HK-2 (cell line): ENCODE data around the gene FSCN2.

ENCODE experiments used
- DNase-seq: peaks from one replicate; pipeline ENCODE4 v3.0.0-alpha.2; 2018; ENCODE audit not compliant: unreplicated experiment

FSCN2 gene

DNA sequence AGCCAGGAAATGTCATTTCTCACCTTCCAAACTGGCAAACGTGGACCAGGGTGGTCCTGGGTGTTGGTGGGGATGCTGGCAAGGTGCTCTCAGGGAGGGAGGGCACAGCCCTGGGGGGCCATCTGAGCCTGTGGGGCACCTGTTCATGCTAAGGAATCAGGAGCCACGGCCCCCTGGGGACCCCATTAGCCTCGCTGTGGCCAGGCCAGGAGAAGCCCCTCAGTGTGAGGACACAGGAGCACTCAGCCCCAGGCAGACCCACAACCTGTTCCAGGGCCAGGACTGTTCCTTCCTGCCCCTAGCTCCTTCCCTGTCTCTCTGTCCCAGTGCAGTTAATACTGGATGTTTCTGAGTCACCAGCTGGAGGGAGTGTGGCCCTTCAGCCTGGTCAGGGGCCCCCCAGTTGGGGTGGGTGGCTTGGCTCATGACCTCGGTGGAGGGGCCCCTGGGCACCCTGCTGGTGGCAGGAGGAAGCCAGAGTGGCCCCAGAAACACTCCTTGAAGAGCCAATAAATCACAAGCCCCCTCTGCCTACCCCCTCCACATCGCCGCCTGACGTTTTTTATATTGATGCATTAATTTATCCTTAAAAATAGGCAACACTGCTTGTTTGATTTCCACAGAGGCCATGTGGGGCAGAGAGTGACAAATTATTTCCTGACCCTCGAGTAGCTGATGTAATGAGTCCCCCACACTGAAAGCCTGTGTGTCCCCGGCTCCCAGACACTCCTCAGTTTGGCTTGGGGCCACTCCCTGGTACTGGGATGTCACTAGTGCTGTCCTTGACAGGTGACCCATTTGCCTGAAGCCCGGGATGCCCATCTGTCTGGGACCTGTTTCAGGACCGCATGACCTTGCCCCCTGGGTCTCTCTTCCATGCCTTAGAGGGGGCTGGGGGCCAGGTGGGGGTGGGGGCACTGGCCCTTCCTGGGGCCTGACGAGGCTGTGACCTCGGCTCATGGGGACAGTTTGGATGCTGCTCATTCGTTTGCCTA lies 37.9 kb upstream of the FSCN2 start:
- no peak for DNase-seq

DNA sequence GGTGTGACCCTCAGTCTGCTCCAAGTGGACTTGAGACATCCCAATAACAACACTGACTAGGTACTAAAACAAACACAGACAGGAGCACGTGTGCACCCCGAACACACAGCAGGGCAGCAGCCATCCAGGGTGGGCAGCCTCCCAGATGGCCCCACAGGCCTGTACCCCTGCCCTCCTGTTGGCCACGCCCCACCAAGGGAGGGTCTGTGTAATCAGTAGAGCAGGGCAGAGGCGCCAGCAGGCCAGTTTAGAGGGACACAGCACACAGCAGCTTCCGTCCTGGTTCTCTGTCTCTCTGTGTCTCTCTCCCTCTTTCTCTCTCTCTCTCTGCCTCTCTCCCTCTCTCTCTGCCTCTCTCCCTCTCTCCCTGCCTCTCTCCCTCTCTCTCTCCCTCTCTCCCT lies 37.0 kb upstream of the FSCN2 start:
- DNase-seq: no peak

- DNase-seq: no peak
Observed at GRCh38 chr17:81491761-81492160, 36.4 kb upstream of the FSCN2 start.

DNA sequence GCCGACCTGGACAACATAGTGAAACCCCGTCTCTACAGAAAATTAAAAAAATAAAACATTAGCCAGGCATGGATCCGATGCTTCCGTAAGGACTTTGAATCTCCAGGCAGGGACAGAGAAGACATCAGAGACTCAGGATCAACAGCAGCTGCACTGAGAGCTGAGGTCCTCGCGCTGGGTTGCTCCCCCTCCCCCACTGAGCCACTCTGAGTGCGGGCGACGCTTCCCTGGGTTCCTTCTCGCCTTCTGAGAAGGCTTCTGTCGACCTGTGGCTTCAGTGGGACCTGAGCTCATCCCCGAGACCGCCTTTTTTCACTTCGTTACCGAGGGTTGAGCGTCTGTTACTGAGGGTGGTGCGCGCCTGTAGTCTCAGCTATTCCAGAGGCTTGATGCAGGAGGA lies 36.0 kb upstream of the FSCN2 start:
- DNase-seq: no peak

- no peak for DNase-seq
Observed at GRCh38 chr17:81492706-81493105, 35.5 kb upstream of the FSCN2 start.

- DNase-seq: no peak
Observed at GRCh38 chr17:81493198-81494038, 34.8 kb upstream of the FSCN2 start.

- no peak for DNase-seq
Observed at GRCh38 chr17:81494626-81495377, 33.4 kb upstream of the FSCN2 start.

DNA sequence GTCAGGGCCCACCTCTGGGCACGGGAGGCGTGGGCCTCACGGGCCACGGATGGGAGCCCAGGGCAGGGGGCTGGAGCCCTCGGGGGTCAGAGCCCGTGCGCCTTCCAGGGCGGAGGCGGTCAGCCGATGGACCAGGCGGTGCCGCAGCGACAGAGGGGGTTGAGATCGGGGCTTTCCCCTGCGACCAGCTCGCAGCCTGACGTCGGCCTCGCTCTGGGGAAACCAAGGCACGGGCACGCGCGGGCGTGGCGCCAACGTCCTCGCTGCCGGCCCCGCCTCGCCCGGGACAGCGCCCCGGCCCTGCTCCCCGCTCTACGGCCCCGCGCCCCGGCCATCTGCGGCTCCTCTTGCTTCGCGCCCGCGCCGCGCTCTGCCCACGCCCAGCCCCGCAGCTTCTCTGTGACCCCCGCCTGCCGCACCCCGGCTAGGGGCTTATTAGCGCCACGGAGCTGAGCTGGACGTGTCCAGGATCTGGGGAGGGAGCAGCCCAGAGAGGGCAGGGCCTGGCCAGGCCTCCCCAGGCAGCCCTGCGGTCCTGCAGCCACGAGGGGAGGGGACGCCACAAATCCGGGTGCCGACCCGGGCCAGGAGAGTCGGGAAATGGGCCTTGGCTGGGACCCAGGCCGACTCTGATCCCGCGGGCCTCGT lies 29.1 kb upstream of the FSCN2 start:
- DNase-seq: no peak

GRCh38 chr17:81499601-81499970 lies 28.6 kb upstream of the FSCN2 start:
- no peak for DNase-seq

DNA sequence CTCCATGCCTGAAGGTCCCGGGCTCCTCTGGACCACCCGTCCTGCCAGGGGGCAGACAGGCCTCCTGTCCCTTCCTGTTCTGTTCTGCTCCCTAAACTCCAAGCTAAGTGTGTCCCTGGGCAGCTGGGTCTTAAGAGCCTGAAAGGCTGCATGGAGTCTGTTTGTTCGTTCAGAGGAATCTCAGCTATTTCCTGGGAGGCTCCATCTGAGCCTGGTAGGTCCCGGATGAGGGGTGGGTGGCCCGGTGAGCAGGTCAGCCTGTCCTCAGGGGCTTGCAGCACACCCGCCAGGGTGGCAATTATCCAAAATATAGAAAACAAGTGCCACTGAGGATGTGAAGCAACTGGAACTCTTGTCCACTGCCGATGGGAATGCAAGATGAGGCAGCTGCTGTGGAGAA lies 28.1 kb upstream of the FSCN2 start:
- DNase-seq: no peak

DNA sequence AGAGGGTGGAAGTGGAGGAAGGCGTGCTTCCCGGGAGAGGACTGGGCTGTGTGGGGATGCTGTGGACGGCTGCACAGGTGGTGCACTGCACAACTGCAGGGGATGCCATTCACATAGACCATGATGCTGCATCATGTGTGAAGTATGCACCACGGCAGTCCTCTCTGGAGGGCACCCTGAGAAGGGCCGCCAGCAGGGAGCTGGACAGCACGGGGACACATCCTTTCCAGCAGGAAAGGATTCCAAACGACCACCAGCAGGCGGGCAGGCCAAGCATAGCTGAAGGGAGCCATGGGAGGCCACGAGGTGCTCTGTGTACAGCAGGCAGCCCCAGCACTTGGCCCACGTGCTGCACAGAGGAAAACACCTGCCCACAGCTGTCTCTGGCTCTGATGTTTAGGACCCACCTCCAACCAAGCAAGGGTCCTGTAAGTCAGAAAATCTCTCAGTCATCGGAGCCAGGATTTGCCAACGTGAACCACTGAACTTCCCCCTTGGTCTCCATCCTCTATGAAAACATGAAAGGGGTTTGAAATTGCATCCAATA lies 25.6 kb upstream of the FSCN2 start:
- DNase-seq: no peak

DNA sequence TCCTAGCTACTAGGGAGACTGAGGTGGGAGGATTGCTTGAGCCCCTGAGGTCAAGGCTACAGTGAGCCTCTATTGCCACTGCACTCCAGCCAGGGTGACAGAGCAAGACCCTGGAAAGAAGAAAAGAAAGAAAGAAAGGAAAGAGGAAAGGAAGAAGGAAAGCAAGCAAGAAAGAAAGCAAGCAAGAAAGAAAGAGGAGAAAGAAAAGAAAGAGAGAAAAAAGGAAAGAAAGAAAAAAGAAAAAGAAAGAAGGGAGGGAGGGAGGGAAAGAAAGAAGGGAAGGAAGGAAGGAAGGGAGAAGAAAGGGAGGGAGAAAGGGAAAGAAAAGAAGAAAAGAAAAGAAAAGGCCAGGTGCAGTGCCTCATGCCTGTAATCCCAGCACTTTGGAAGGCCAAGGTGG lies 24.6 kb upstream of the FSCN2 start:
- DNase-seq: no peak

DNA sequence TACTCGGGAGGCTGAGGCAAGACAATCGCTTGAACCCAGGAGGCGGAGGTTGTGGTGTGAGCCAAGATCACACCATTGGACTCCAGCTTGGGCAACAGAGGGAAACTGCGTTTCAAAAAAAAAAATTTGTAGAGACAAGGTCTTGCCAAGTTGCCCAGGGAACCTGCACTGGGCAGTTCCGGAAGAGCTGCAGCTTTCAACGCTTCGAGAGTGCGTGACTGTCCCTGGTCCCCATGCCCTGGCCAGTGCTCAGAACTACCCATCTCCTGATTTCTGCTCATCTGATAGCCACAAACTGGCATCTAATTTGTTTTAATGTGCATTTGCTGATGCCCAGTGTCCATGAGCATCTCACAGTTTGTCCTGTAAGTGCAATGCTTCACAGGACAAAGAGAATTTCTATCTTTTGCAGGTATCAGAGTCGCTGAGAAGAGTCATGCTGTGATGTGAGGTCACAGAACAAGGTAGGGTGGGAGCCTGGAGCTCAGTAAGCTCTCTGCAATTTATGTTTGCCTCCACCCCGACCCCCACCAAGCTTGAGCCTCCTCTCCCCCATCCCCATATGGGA lies 19.5 kb upstream of the FSCN2 start:
- peak; percentile 78 for DNase-seq

GRCh38 chr17:81509207-81509971 lies 18.8 kb upstream of the FSCN2 start:
- DNase-seq: peak; percentile 74

- DNase-seq: no peak
Observed at GRCh38 chr17:81509972-81510784, 18.0 kb upstream of the FSCN2 start.

- no peak for DNase-seq
Observed at GRCh38 chr17:81510785-81511553, 17.2 kb upstream of the FSCN2 start.

GRCh38 chr17:81511554-81511803 lies 16.7 kb upstream of the FSCN2 start:
- no peak for DNase-seq

GRCh38 chr17:81511804-81512561 lies 16.2 kb upstream of the FSCN2 start:
- no peak for DNase-seq
